ENCODE measurements around the gene PRRG4.
A peak's percentile ranks its signal among the peaks of the same experiment; 100 is the strongest.

The PRRG4 gene

DNA sequence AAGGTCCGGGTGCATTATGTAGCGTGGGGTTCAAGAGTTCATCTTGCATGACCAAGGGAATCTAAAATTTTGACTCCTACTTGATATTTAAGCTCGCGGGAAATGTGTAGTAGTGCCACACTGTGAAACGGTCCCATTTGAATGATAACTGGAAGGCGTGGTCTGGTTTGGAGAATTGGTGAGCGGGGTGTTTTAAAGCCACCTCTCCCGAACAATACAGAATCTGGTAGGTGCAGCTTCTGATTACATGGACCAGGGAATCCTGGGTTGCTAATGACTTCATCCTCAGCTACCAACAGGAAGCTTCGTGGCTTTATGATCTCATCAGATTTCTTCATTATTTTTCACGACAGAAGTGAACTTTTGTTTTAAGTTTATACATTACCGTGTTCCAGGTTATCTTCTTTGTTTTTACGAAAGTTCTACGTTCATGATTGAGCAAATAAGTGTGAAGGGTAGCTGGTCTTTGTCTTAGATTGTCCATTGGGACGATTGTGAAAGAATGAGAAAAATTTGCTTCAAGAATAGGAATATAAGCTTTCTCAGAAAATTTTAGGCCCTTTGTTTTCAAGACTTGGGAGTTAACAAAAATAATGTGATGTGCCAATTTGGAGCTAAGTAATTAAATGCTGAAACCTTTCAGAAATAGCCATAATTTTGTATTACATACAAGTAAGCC is 64.6 kb downstream of the PRRG4 start:
- Mint-ChIP-seq H3K4me3 (peak overlapping the region; percentile 96), H3K27ac (peak overlapping the region; percentile 92), H3K36me3 (ENCODE audit: low read depth) (no peaks in the 10 kb centered on the region), H3K4me1 (ENCODE audit: low read depth) (peaks cover 24% of the 10 kb centered on the region), H3K9me3 (no peaks in the 10 kb centered on the region), H3K27me3 (ENCODE audit: low read depth) (peaks cover 22% of the 10 kb centered on the region)
- DNase-seq (ENCODE audit: low spot score), result peak; percentile 30

DNA sequence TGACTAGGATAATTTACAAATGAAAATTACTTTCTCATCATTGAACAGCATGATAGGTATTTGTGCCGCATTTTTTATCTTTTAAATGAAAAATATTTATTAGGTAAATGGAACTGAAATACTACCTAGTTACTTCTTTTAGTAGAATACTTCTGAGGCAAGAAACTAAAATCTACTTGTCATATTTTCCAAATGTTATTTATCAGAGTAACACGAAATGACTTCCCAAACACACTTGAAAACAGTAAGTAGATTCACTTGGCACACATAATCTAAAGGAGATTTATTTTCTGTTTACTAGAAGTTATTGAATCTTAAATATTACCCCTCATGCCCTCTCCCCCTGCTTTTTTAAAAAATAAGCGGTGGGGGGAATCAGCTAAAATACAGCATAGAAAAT is 65.2 kb downstream of the PRRG4 start:
- Mint-ChIP-seq H3K36me3 (ENCODE audit: low read depth) (no peaks in the 10 kb centered on the region), H3K27me3 (ENCODE audit: low read depth) (peaks cover 18% of the 10 kb centered on the region), H3K9me3 (no peaks in the 10 kb centered on the region), H3K27ac (no peak overlapping the region), H3K4me1 (ENCODE audit: low read depth) (peaks cover 31% of the 10 kb centered on the region), H3K4me3 (no peak overlapping the region)
- DNase-seq (ENCODE audit: low spot score), result no peak

DNA sequence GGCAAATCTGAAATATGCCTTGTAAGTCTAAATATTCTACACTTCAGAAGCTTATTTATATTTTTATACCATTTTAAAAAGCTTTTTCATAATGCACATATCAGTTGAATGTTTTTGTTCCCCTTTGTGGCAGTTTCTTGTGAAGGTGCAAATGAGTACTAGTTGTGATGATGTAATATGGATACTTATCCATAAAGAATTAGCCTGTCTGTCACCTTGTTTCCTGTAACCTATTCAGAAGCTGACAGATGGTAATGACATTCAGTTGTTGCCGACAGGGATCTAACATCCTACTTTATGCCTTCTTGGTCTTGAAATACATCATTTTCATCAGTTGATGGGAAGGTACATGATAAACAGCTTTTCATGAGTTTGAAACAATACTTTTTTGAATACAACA is 65.7 kb downstream of the PRRG4 start:
- no peak for DNase-seq (ENCODE audit: low spot score)
- Mint-ChIP-seq H3K4me1 (ENCODE audit: low read depth) (peaks cover 31% of the 10 kb centered on the region), H3K9me3 (no peaks in the 10 kb centered on the region), H3K36me3 (ENCODE audit: low read depth) (no peaks in the 10 kb centered on the region), H3K27me3 (ENCODE audit: low read depth) (peaks cover 14% of the 10 kb centered on the region), H3K27ac (no peak overlapping the region), H3K4me3 (peak overlapping the region; percentile 29)

DNA sequence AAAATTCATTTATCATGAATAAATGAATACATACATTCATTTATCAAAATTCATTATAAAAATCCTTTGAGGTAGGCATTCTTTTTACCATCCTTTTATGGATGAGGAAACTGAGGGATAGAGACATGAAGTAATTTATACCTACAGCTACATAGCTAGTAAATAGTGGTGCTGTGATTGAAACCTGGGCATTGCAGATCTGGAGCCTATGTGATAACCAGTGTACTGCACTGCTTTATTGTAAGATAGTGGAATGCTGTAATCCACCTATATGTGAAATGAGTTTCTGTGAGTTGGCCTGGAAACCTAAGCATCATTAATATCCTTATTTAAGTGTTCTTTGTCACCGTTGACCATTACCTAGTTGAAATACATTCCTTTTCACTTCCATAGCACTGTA is 67.4 kb downstream of the PRRG4 start:
- Mint-ChIP-seq H3K9me3 (no peaks in the 10 kb centered on the region), H3K4me1 (ENCODE audit: low read depth) (peaks cover 28% of the 10 kb centered on the region), H3K4me3 (no peak overlapping the region), H3K27me3 (ENCODE audit: low read depth) (peaks cover under 1% of the 10 kb centered on the region), H3K27ac (no peak overlapping the region), H3K36me3 (ENCODE audit: low read depth) (no peaks in the 10 kb centered on the region)
- no peak for DNase-seq (ENCODE audit: low spot score)

DNA sequence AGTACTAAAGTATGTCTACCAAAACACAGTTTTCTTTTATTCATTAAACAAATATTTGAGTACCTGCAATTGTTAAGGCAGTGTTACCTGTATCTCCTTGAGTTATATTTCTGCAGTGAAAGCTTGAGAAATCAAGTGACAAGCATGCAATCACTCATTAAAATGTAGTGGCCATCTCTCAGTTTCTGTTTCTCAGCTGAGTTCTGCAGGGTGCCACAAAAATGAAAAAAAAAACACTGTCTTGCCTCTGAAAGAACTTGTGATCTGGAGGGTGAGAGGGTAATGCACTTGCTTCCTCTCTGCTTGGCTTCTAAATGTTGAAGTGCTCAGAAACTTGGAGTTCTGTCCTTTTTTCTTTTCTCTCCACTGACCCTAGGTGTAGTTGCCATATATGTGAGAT is 69.7 kb downstream of the PRRG4 start:
- Mint-ChIP-seq H3K4me3 (no peak overlapping the region), H3K4me1 (ENCODE audit: low read depth) (peaks cover 24% of the 10 kb centered on the region), H3K27ac (no peak overlapping the region), H3K27me3 (ENCODE audit: low read depth) (no peaks in the 10 kb centered on the region), H3K9me3 (no peaks in the 10 kb centered on the region), H3K36me3 (ENCODE audit: low read depth) (peaks cover 1% of the 10 kb centered on the region)
- no peak for DNase-seq (ENCODE audit: low spot score)

DNA sequence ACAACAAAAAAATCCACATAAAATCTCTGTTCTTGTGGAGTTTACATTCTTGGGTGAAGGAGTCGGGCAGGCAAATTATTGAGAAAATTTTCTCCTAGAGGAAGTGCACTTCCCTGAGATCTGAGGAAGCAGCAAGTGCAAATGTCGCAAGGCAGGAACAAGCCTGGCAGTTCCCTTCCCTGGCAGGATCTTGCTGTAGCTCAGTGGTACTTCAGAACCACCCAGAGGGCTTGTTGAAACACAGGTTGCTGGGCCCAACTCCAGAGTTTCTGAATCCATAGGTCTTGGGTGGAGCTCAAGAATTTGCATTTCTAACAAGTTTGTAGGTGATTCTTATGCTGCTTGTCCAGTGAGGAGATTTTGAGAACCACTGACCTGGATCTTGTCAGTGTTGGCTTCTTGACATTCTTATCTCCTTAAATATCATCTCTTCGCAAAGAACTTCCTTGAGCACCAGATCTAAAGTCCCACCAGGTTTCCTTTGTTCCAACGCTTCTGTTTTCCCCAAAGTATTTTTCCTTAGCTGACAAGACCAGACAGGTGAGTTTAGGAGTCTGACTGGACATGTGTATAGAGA is 72.5 kb downstream of the PRRG4 start:
- Mint-ChIP-seq H3K36me3 (ENCODE audit: low read depth) (peaks cover 1% of the 10 kb centered on the region), H3K27me3 (ENCODE audit: low read depth) (no peaks in the 10 kb centered on the region), H3K4me1 (ENCODE audit: low read depth) (peaks cover 16% of the 10 kb centered on the region), H3K4me3 (no peak overlapping the region), H3K9me3 (no peaks in the 10 kb centered on the region), H3K27ac (no peak overlapping the region)
- no peak for DNase-seq (ENCODE audit: low spot score)

DNA sequence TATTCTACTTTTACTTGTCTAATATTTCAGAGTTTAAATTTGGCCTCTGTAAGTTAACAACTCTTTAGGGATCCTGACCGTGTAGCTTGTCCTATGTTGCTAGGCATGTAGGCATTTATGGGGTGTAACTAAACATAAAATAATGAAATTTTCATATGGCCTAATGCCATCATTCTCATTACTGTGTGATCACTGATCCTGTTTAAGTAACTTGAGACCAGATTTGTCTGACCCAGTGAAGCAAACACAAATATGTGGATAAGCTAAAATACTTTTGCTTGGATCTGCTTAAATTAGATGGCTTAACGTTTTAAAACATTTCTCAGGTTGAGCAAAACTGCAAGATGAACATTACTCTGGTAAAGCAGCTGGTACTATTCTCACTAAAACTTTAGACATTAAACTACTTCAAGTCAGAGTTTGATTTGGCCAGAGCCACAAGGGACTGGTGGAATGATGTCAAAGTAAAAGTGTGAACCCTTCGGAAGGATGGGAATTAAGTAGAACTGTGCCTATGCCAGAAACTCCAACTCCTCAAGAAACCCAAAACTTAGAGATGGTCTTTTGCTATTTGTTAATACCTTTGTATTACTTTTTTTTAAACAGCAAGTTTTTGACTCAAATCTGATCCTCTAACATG is 75.4 kb downstream of the PRRG4 start:
- Mint-ChIP-seq H3K4me3 (no peak overlapping the region), H3K27ac (no peak overlapping the region), H3K4me1 (ENCODE audit: low read depth) (peaks cover 7% of the 10 kb centered on the region), H3K36me3 (ENCODE audit: low read depth) (peaks cover 6% of the 10 kb centered on the region), H3K27me3 (ENCODE audit: low read depth) (no peaks in the 10 kb centered on the region), H3K9me3 (no peaks in the 10 kb centered on the region)
- no peak for DNase-seq (ENCODE audit: low spot score)
